NCI-H526 treated with DMSO at 0.1 percent for 48 hours (cell line): ENCODE data around the gene DHX36.

Experiments used
- DNase-seq: peaks from one replicate; lab custom pipeline; 2025; lab: John Stamatoyannopoulos, UW

The DHX36 gene

GRCh38 chr3:154323891-154324738, at the start of gene DHX36:
Gene DHX36, minus strand, starts transcription at chr3:154324487. Its CDS starts 71 bp downstream, at chr3:154324416.
- DNase-seq, result peak; percentile 91

DNA sequence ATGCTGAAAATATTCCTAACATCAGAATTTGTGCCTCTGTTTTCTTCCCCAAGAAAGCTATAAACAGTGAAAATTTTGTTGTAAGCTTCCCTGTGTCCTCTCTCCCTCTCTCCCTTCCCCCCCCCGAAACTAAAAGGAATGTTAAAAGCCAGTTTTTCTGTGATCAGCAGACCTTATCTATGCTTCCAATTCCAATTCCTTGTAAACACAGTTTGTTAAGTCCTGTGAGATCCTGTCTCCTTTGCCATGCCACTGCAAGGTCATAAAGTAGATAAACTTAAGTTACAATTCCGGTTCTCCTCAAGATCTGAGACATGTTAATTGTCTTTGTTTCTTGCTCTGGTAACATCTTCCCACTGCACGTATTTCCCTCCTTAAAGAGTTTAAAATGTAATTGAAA, 42.9 kb upstream of the DHX36 start:
- no peak for DNase-seq

- no peak for DNase-seq
Measured at GRCh38 chr3:154364849-154365248, 40.6 kb upstream of the DHX36 start.

DNA sequence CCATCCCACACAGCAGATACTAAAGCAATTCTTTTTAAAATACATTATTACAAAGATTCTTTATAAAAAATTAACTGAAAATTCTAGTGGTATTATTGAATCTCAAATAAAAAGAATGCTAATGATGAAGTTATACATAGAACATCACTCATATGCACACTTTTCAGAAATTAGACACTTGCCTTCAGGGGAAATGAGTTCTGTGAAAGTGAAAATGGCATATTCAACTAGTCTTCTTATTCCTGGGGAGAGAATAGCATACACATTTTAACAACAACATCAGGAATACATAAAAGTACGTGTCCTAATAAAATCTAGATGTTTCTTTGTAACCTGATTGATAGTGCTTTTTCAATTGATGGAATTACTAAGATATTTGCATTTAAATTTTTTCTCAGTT, 36.8 kb upstream of the DHX36 start:
- DNase-seq, result no peak

- no peak for DNase-seq
Measured at GRCh38 chr3:154356009-154356408, 31.7 kb upstream of the DHX36 start.

DNA sequence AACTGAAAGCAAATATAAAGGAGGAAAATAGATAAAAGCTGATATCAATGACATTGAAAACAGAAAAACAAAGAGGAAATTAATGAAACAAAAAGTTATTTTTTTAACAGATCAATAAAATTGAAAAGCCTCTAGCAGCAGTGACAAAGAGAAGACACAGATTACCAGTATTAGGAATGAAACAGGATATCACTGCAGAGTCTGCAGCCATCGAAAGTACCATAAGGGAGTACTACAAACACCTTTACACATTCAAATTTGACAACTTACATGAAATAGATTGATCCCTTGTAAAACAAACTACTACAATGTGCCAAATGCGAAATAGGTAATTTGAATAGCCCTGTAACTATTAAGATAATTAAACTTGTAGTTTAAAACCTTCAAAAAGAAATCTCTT, 24.9 kb upstream of the DHX36 start:
- DNase-seq, result no peak

GRCh38 chr3:154345422-154346122, 21.3 kb upstream of the DHX36 start:
- no peak for DNase-seq

DNA sequence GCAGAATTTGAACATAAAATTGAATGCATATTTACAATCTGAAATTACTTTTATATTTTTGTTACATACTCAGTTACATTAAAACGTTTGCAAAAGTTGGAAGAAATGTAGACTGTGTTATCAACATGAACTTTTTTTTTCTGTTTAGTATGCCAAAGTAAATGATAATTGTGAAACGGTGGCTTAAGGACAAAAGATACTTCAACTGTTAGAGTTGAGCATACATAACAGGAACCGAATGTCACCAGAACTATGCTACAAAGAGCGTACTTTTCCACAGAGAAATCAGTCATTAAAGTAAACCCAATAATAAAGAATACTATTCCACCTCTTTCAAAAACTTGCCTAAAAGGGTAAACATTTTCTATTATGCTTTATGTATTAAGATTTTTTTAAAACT, 14.3 kb upstream of the DHX36 start:
- DNase-seq, result no peak

- DNase-seq, result no peak
Measured at GRCh38 chr3:154338008-154338407, 13.7 kb upstream of the DHX36 start.

DNA sequence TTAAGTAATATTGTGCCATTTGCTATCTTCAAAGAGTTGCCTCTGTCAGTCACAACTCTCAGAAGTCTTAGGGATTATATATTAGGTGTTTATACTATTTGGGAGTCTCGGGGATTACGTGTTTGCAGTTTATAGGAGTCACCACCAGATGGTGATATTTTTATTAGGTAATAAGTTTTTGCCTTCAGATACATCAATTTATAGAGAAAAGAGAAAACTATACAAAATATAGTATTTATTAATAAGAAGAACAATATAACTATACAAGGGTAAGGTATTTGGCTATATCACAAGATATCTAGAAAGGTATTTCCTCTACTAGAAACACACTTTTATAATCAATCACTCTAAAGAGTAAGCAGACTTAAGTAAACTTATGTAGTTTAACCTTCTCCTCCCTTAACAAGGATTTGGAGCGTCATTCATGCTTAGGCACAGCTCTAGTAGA, 10.7 kb upstream of the DHX36 start:
- peak; percentile 78 for DNase-seq

- DNase-seq, result no peak
Measured at GRCh38 chr3:154327871-154328270, 3.6 kb upstream of the DHX36 start.

DNA sequence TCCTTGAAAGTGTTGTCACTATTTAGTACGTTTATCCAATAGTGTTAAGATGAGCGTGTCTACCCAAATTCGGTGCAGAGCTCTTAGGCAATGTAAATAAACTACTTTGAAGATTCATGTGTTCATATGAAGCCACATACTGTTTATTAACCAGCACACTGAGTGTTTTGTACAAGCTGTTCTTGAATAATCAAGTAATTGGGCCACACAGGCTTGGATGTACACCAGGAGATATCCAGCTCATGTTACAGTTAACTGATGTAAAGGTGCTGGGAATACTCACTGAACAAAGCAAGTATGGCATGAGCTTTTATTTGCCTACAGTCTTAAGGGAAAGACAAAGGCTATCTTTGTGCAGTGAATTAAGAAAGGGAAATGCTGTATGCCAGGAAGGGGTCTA, 632 bp upstream of the DHX36 start:
- DNase-seq, result peak; percentile 82

DNA sequence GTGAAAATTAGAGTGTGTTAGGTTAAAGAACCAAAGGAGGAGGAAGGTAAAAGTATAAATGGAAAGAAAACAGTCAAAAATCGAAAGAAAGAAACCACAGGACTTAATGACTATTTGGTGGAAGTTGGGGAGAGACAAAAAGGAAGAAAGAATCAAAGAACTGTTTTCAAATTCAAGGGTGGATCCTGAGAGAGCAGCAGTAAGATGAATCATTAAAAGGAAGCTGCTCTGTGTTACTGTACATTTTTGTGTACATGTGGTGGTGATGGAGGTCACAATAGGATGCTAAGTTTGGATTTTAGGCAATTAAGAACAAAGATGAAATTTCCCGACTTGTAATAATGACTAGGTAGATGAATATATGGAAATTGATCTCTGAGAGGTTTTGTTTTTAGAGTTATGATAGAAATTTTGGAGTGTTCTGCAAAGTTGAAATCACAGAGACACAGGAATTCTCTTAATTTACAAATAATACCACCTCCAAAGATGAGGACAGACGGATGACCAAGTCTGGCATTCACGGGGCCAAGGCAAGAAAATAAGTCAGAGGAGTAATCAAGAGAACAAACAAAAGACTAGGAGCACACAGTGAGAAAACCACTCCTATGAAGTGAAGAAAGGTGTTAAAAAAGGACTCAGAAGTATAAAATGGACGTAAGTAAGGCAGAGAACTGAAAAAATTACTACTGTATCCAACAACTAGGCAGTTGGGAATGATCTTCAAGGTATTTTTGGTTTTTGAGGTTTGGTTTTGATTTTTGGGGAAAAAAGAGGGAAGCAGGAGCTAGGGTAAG, 7.1 kb downstream of the DHX36 start:
- no peak for DNase-seq

GRCh38 chr3:154314152-154314551, 10.1 kb downstream of the DHX36 start:
- no peak for DNase-seq

DNA sequence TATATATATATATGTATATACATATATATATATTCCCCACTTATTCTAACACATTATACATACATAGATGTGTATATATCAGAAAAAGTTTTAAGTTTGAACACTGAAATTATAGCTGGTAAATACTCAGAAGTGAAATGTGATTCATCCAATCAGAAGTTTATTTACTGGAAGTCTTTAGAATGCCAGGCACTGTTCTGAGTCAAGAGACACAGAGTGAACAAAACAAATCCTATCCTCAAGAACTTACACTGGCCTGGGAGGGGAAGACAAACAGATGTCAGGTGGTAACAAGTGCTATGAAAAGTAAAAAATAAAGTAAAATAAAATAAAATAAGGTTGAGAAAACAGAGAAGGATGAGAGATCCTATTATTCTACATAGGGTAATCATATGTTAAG, 13.4 kb downstream of the DHX36 start:
- no peak for DNase-seq

DNA sequence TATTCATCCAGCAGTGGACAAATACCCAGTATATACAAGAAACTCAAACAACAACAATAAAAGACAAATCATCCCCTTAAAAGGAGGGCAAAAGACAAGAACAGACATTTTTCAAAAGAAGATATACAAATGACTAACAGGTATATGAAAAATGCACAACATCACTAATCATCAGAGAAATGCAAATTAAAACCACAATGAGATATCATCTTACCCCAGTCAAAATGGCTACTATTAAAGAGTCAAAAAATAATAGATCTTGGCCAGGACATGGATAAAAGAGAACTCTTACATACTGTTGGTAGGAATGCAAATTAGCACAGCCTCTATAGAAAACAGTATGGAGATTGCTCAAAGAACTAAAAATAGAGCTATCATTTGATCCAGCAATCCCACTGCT, 16.9 kb downstream of the DHX36 start:
- peak; percentile 41 for DNase-seq

DNA sequence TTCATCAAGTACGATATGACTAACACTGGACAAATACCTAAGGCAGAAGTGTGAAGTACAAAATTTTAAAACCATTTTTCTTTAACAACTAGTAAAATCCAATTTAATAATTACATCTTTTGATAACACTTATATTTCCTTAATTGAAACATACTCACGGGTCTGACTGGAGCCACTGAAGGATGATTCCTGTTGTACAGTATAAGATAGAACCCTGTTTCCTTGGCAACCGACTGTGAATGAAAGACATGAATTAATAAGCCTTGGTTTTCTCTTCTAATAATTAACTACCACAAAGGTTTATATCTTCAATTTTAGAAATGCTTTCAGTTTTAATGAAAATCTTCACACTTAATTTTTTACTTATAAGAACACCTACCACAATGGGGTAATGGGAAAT, 19.4 kb downstream of the DHX36 start:
- no peak for DNase-seq

DNA sequence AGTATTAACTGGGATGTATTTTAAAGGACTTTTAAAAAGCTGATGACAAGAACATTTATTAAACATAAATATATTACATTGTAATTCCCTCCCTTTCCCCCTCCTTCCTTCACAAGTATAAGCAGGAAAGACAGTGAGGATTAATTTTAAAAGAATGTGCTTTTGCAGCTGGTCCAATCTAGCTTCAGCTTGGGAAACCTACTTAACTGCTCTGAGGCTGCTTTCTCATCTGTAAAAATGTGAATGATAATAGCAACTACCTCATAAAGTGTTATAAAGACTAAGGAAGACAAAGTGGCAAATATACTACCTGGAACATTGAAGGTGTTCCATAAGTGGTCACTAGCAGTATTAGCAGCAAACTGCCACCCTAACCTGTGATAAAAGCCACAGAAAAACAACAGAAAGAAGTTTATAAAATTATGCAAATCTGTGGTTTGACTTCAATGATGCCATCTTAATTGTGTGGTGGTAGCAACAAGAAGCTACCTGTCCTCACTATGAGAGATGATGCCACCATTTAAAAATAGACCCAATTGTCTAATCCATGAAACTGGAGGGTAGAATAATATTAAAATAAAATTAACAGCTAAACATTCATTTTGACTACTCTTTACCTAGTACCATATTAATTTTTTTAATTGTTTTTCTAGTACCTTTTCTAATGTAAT, 20.0 kb downstream of the DHX36 start:
- DNase-seq, result no peak

DNA sequence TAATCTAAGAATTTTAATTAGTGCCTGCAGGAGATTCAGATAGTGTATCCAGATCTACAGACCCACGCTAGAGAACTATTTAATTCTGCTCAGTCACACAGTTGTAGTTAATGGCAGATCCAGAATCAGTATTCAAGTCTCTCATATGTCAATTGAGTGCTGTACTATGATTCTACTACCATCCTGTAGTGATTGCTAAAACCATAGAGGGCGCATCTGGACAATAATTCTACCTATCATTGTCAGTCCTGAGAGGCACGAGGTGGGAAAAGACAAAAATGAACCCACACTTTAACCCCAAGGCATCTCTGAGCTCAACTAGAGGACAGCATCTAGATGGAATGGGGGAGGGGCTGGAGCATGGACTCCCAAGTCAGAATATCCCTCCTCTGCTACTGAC, 22.7 kb downstream of the DHX36 start:
- DNase-seq, result no peak

GRCh38 chr3:154294016-154294415, 30.3 kb downstream of the DHX36 start:
- no peak for DNase-seq

GRCh38 chr3:154290187-154290586, 34.1 kb downstream of the DHX36 start:
- no peak for DNase-seq

DNA sequence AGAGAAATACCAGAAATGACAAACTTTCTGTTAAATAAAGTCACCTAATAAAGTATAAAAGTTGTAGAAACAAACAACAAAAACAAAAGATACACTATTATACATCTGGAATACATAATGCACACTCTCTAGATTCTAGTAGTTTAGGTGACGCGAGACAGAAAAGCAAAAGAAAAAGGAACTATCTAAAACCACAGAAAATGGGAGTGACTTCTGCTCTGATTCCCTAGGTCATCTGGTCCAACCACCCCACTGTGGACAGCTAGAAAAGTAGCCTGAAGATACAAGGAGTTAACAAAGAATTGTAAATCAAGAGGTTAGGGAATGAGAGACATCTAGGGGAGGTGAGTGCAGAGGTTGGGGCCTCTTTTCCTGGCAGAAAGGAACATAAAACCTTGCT, 39.1 kb downstream of the DHX36 start:
- no peak for DNase-seq
